CD4-positive, alpha-beta T cell (primary cell): ENCODE data around the gene COL23A1. TPM values are rescaled to one million over a fixed set of nuclear protein-coding genes. Genes with fewer than 3 reads are reported as not detected.

Source experiments
- ATAC-seq: fragments of 200-7000 bp; cut with Tn5 transposase; one replicate; pipeline ENCODE4 v1.10.0; 2022; ENCODE audit warnings: mild to moderate bottlenecking; ENCODE audit not compliant: poor library complexity
- CTCF ChIA-PET: fragments of 350-600 bp; sonication (Branson Sonifier 250); formaldehyde crosslinking; loops from one replicate; lab custom pipeline; 2021; ENCODE audit warnings: antibody characterized with exemption, inconsistent platforms; lab: Charles Lee
- POLR2A ChIA-PET: fragments of 350-600 bp; sonication (Branson Sonifier 250); formaldehyde crosslinking; loops from one replicate; lab custom pipeline; 2021; ENCODE audit warnings: antibody characterized with exemption, inconsistent platforms; lab: Charles Lee
- DNase-seq, 14 experiments: peaks; one replicate each; pipeline ENCODE4 v3.0.0-alpha.2; 2013 to 2020; ENCODE audit warnings: mixed read lengths in 2 of 14
- H3K27ac ChIP-seq, 2 donors: one replicate each; pipeline versions ENCODE4 v1.5.1 to v1.7.0; 2013; ENCODE audit warnings: low read length in 2 of 2, low read depth in 1 of 2, mild to moderate bottlenecking in 1 of 2
- H3K27me3 ChIP-seq, 2 experiments: 1 replicate in 1 of 2; 2 replicates in 1 of 2; pipeline versions ENCODE4 v1.6.1 to v1.7.0; 2013; ENCODE audit warnings: low read length in 2 of 2, control low read depth in 1 of 2, mild to moderate bottlenecking in 1 of 2, moderate library complexity in 1 of 2; ENCODE audit not compliant: insufficient read depth in 2 of 2, control insufficient read depth in 1 of 2
- H3K36me3 ChIP-seq: one replicate; pipeline ENCODE4 v1.6.1; 2013; ENCODE audit warnings: low read length, control low read depth; ENCODE audit not compliant: insufficient read depth
- H3K4me1 ChIP-seq: one replicate; pipeline ENCODE4 v1.6.1; 2013; ENCODE audit warnings: low read length, control low read depth; ENCODE audit not compliant: insufficient read depth
- H3K4me3 ChIP-seq: one replicate; pipeline ENCODE4 v1.5.1; 2013; ENCODE audit warnings: mild to moderate bottlenecking, low read length, moderate library complexity
- H3K9me3 ChIP-seq, 2 experiments: 1 replicate in 1 of 2; 2 replicates in 1 of 2; pipeline versions ENCODE4 v1.6.1 to v1.7.0; 2013; ENCODE audit warnings: low read length in 2 of 2, mild to moderate bottlenecking in 2 of 2, control low read depth in 1 of 2, moderate library complexity in 1 of 2; ENCODE audit not compliant: control insufficient read depth in 1 of 2, insufficient read depth in 1 of 2
- H3K27ac Mint-ChIP-seq: one replicate; pipeline ENCODE4 v1.8.0; 2020; ENCODE audit warnings: mixed read lengths
- H3K27me3 Mint-ChIP-seq: one replicate; pipeline ENCODE4 v1.8.0; 2021; ENCODE audit warnings: mixed read lengths
- H3K36me3 Mint-ChIP-seq: one replicate; pipeline ENCODE4 v1.8.0; 2021; ENCODE audit warnings: low read depth, mixed read lengths
- H3K4me1 Mint-ChIP-seq: one replicate; pipeline ENCODE4 v1.8.0; 2021; ENCODE audit warnings: low read depth, mixed read lengths
- H3K4me3 Mint-ChIP-seq: one replicate; pipeline ENCODE4 v1.8.0; 2020; ENCODE audit warnings: mild to moderate bottlenecking, mixed read lengths
- H3K9me3 Mint-ChIP-seq: one replicate; pipeline ENCODE4 v1.8.0; 2020; ENCODE audit warnings: mixed read lengths
- intact Hi-C, 2 experiments: fragments of 100-400 bp; cut with DNase I in 1 of 2; cut with micrococcal nuclease in 1 of 2; formaldehyde crosslinking; loops; one replicate each; pipeline versions ENCODE4 v1.15.1 to v1.9.0; 2023 to 2025; cut with DNase I, micrococcal nuclease
- total RNA-seq, 174 experiments: library from RNA in 2 of 174; stranded (reverse) in 2 of 174; gene quantifications; one replicate each; pipeline ENCODE4 v1.2.3 and lab custom pipeline; 2021 to 2026
- TF ChIP-seq, protein P1 (sequence below): fragments of 200-600 bp; IDR thresholded peaks from one replicate; pipeline ENCODE4 v1.8.0; 2022; ENCODE audit warnings: antibody characterized with exemption, mild to moderate bottlenecking

COL23A1 gene
- total RNA-seq, 2 experiments from 2014 or later = not detected

DNA sequence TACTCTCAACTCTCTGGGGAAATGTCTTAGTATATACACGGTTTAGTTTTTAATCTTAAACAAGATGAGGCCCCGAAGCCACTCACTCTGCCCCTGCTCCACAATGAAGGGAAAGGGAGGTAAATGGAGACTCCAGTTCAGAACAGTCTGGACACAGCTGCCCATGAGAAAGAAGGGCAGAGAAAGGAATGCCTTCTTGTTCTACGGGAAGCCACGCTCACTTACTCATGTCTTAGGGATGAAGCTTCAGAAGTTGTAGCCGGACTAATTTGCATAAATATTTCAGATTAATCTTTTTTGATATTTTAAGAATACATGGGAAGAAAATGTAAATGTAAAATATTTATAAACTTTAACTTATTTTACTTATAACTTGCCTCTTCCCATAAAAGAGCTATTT lies 94.0 kb downstream of the COL23A1 start:
- Mint-ChIP-seq H3K27ac (no peak overlapping the region), H3K27me3 (no peaks in the 10 kb centered on the region), H3K4me1 (no peaks in the 10 kb centered on the region), H3K4me3 (no peak overlapping the region), H3K36me3 (no peaks in the 10 kb centered on the region), H3K9me3 (no peaks in the 10 kb centered on the region)
- Histone ChIP-seq H3K4me3 (no peak overlapping the region), H3K27ac (no peak overlapping the region), H3K9me3 (no peaks in the 10 kb centered on the region), H3K4me1 (no peaks in the 10 kb centered on the region), H3K36me3 (no peaks in the 10 kb centered on the region), H3K27me3 (peaks cover 0 to 5% of the 10 kb centered on the region in 2 experiments)
- intact Hi-C loops = no loop called here
- ChIA-PET CTCF (no interaction called here), POLR2A (no interaction called here)
- no peak for ATAC-seq
- no peak for DNase-seq
- TF ChIP-seq, protein P1, sequence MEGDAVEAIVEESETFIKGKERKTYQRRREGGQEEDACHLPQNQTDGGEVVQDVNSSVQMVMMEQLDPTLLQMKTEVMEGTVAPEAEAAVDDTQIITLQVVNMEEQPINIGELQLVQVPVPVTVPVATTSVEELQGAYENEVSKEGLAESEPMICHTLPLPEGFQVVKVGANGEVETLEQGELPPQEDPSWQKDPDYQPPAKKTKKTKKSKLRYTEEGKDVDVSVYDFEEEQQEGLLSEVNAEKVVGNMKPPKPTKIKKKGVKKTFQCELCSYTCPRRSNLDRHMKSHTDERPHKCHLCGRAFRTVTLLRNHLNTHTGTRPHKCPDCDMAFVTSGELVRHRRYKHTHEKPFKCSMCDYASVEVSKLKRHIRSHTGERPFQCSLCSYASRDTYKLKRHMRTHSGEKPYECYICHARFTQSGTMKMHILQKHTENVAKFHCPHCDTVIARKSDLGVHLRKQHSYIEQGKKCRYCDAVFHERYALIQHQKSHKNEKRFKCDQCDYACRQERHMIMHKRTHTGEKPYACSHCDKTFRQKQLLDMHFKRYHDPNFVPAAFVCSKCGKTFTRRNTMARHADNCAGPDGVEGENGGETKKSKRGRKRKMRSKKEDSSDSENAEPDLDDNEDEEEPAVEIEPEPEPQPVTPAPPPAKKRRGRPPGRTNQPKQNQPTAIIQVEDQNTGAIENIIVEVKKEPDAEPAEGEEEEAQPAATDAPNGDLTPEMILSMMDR = no peak

DNA sequence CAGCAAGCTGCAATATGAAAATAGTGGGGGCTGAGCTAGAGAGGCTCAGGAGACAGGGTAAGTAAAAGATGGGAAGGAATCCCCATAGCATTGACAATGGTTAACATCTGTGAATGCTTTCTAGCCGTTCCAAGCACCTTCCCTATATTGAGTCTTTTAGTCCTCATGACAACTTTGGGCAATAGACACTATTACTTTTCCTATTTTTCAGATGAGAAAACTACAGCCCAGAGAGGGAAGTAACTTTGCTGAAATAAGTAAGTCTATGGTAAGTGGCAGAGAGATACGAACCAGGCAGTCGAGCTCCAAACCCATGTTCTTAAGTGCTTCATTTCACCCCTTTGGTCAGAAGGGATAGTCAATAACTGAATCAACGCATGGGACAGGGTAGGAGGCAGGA lies 94.5 kb downstream of the COL23A1 start:
- Mint-ChIP-seq H3K27ac (no peak overlapping the region), H3K4me3 (no peak overlapping the region), H3K9me3 (no peaks in the 10 kb centered on the region), H3K4me1 (no peaks in the 10 kb centered on the region), H3K36me3 (no peaks in the 10 kb centered on the region), H3K27me3 (no peaks in the 10 kb centered on the region)
- ATAC-seq (no peak), DNase-seq (no peak)
- CTCF ChIA-PET = no interaction called here
- Histone ChIP-seq H3K9me3 (no peaks in the 10 kb centered on the region), H3K4me3 (no peak overlapping the region), H3K27me3 (peaks cover 0 to 8% of the 10 kb centered on the region in 2 experiments), H3K4me1 (no peaks in the 10 kb centered on the region), H3K27ac (no peak overlapping the region), H3K36me3 (no peaks in the 10 kb centered on the region)
- POLR2A ChIA-PET = no interaction called here
- intact Hi-C loops = no loop called here
- TF ChIP-seq, protein P1 = no peak

DNA sequence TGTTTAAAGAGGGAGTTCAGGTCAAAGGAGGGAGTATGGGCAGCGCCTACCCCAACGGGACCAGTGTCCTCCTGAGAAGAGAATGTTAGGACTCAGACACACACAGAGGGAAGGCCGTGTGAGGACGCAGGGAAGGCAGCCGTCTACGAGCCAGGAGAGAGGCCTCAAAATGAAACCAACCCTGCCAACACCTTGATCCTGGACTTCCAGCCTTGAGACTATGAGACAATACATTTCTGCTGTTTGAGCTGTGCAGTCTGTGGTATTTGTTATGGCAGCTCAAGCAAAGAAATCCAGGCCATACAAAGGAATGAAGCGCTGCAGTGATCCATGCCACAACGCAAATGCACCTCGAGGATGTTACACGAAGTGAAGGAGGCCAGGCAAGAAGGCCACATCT lies 97.9 kb downstream of the COL23A1 start:
- no peak overlapping the region for H3K27ac Mint-ChIP-seq

More for the DNA sequence above, 97.9 kb downstream of the COL23A1 start:
- ATAC-seq (no peak), DNase-seq (no peak)
- H3K9me3 ChIP-seq = peaks cover 0 to 11% of the 10 kb centered on the region in 2 experiments
- intact Hi-C loops = no loop called here
- H3K4me3 ChIP-seq = no peak overlapping the region
- H3K36me3 ChIP-seq = no peaks in the 10 kb centered on the region
- Mint-ChIP-seq H3K4me1 (no peaks in the 10 kb centered on the region), H3K9me3 (no peaks in the 10 kb centered on the region), H3K27me3 (peaks cover 4% of the 10 kb centered on the region), H3K4me3 (no peak overlapping the region), H3K36me3 (no peaks in the 10 kb centered on the region)
- H3K27ac ChIP-seq = no peak overlapping the region
- POLR2A ChIA-PET = no interaction called here
- CTCF ChIA-PET = no interaction called here
- no peaks in the 10 kb centered on the region for H3K4me1 ChIP-seq
- peaks cover 0 to 8% of the 10 kb centered on the region in 2 experiments for H3K27me3 ChIP-seq
- TF ChIP-seq, protein P1 = no peak
